GM19438 (cell line): Measurements from ENCODE around the gene AUH.
"Not testable (repeated sequence)": the region's sequence is repeated elsewhere in the genome, so short reads cannot be mapped to it uniquely, and the experiment has no call there.

Experiments
- ATAC-seq: cut with Tn5 transposase; IDR thresholded peaks from one replicate; pipeline ENCODE4 v1.9.1; 2021; ENCODE audit warnings: low read depth; ENCODE audit not compliant: unreplicated experiment

The AUH gene

DNA sequence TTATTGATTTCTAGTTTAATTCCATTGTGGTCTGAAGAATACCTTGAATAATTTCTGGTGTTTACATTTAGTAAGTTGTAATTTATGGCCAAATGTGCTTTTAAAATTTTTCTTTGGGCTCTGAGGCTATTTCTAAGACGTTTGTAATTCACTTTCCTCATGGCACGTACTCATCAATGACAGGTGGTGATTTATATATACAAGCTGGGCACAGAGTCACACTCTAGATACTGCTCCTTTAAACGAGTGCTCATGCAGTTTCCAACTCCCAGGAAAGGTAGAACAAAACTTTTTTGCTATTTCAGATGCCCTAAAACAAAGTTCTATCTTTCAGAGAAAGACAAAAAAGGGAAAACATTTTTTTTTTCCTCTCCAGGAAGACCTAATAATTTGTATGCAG is 146.9 kb downstream of the AUH start:
- ATAC-seq, result no peak

DNA sequence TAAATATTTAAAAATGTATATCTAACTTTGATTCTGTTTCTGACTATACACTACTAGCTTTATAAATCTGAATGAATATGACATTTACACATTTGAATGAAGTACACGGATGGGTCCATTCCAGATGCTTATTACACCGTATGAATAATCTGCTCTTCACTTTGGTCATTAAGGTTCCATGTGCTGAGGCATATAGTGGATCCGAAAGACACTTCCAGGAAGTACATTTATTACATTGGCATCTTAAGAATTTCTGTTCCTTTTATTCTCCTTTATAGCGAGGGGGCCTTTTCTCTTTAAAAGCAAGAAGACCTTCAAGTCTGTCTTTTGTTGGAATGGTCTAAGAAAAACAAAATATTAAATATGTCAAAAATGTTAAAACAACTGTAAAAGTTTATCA is 147.6 kb downstream of the AUH start:
- ATAC-seq, result no peak

DNA sequence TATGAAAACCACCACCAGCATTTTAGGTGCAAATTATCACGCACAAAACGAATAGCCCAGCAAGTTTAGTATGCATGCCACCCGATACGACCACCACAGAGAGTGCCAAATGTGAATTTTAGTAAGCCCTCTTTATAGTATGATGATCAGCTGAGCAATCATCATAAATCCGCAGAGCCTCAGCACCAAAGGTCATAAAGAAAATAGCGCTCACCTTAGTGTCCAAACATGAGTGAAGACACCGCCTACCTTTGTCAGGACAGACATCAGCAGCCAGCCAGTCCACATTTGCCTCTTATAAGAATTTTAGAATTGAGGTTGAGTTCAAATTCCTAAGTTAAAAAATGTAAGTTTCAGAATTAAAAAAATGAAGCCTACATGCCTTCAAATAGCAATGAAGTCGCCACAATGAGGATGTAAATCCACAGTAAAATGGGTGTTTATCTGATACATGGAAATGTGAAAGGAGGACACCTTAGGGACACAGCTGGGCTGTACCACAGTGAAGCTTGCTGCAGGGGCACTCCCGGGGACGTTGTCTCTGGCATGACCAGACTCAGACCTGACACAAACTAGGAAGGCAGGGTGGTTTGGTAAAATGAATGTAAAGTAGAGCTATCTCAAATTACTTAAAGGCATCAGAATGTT is 149.0 kb downstream of the AUH start:
- ATAC-seq, result no peak

GRCh38 chr9:91211919-91212318 is 149.8 kb downstream of the AUH start:
- no peak for ATAC-seq

- no peak for ATAC-seq
Measured at GRCh38 chr9:91211414-91211813, 150.3 kb downstream of the AUH start.

GRCh38 chr9:91210318-91210717 is 151.4 kb downstream of the AUH start:
- no peak for ATAC-seq

GRCh38 chr9:91208837-91209236 is 152.9 kb downstream of the AUH start:
- no peak for ATAC-seq

GRCh38 chr9:91208419-91208745 is 153.3 kb downstream of the AUH start:
- ATAC-seq, result no peak

GRCh38 chr9:91207729-91208418 is 153.8 kb downstream of the AUH start:
- peak; percentile 90 for ATAC-seq

DNA sequence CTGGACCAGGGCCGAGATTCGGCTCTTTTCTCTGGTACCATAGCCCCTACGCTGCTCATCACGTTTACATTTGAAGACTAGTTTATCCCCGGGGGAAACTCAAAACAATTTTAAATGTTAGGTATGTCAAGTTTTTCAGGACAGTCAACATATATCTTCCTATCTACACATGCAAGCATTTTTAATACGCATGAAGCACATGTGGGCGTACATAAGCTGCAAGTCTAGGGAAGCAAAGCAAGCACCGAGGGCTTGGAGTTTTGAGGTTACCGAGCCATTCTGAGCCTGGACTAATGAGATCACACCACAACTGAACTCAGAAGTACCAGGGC is 154.4 kb downstream of the AUH start:
- no peak for ATAC-seq

- no peak for ATAC-seq
Measured at GRCh38 chr9:91206806-91207205, 154.9 kb downstream of the AUH start.

- ATAC-seq, result no peak
Measured at GRCh38 chr9:91202736-91203283, 158.9 kb downstream of the AUH start.

GRCh38 chr9:91200692-91201336 is 160.9 kb downstream of the AUH start:
- no peak for ATAC-seq

GRCh38 chr9:91199739-91200497 is 161.8 kb downstream of the AUH start:
- no peak for ATAC-seq

- not testable (repeated sequence) for ATAC-seq
Measured at GRCh38 chr9:91198881-91199280, 162.8 kb downstream of the AUH start.

GRCh38 chr9:91198405-91198804 is 163.3 kb downstream of the AUH start:
- ATAC-seq, result no peak

GRCh38 chr9:91197232-91198181 is 164.2 kb downstream of the AUH start:
- no peak for ATAC-seq

DNA sequence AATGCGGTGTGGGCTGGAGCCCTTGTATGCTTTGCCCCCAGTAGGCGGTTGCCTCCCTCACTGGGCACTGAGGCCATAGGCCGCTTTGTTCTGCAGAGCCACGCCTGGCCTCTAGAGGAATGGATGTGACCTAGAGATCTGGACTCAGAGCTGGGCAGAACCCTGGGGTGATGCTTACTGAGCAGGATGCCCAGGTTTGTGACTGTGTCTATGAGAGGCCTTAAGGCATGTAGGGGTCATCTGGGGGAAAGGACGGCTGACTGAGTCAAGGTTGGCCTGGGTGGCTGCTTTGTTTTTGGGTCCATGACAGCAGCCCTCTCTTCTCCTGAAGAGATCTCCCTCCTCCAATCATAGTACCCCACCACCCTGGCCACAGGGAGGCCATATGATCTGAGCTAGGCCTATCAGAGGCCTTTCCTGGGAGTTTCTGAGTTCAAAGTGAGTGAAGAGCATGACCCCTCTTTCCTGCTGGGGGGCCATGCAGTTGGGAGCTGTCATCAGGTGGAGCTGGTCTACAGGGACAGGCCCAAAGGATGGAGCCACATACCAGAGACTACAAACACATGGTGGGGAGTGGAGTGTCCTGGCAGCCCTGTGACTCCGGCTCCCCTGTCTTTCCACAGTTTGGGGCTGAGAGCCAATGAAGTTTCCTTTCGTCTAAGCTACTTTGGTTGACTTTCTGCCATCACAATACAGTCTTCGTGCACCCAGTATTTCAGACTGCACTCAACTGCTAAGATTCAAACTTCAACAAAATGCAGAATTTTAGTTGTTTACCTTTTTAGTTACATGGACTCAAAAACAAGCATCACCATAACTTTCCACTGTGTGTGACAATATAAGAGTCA is 165.4 kb downstream of the AUH start:
- ATAC-seq, result no peak

- no peak for ATAC-seq
Measured at GRCh38 chr9:91195372-91196012, 166.2 kb downstream of the AUH start.
